Stomach (tissue), 4 donors: ENCODE data around the gene ASTN1.

Source experiments
- POLR2A ChIP-seq, 4 donors: fragments of 450-650 bp; IDR thresholded peaks; one replicate each; pipeline ENCODE4 v1.6.1; 2016; ENCODE audit warnings: antibody characterized with exemption in 4 of 4, control low read depth in 2 of 4, mild to moderate bottlenecking in 1 of 4, moderate library complexity in 1 of 4
- POLR2AphosphoS5 ChIP-seq, 3 donors: sonication (generic); formaldehyde crosslinking; IDR thresholded peaks; one replicate each; pipeline ENCODE4 v1.6.1; 2016; ENCODE audit warnings: antibody characterized with exemption in 3 of 3
- TF ChIP-seq, protein P1 (sequence below), 7 experiments: fragments of 450-650 bp in 4 of 7; fragments of 200-600 bp in 3 of 7; sonication (generic) in 3 of 7; IDR thresholded peaks; one replicate each; pipeline ENCODE4 v1.5.1; 2016 to 2019; ENCODE audit warnings: antibody characterized with exemption in 7 of 7, control low read depth in 2 of 7, mild to moderate bottlenecking in 1 of 7

DNA sequence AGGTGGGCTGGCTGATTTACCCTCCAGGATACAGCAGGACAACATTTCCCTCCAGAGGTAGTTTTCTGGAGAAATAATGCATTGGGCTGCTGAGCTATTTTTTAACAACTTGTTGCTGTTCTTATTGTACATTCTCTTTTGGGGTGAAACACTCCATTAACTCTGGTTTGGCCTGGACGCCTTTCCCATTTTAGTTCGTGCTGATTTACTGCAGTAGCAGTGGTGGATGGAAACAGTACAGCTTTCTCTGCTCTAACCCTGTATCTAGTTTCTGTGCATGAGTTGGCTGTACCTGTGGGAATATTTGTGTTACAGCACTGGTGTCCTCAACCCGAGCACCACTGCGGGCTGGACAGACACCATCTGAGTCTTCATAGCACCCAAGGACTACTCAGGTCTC is 325.3 kb downstream of the ASTN1 start:
- TF ChIP-seq, protein P1, sequence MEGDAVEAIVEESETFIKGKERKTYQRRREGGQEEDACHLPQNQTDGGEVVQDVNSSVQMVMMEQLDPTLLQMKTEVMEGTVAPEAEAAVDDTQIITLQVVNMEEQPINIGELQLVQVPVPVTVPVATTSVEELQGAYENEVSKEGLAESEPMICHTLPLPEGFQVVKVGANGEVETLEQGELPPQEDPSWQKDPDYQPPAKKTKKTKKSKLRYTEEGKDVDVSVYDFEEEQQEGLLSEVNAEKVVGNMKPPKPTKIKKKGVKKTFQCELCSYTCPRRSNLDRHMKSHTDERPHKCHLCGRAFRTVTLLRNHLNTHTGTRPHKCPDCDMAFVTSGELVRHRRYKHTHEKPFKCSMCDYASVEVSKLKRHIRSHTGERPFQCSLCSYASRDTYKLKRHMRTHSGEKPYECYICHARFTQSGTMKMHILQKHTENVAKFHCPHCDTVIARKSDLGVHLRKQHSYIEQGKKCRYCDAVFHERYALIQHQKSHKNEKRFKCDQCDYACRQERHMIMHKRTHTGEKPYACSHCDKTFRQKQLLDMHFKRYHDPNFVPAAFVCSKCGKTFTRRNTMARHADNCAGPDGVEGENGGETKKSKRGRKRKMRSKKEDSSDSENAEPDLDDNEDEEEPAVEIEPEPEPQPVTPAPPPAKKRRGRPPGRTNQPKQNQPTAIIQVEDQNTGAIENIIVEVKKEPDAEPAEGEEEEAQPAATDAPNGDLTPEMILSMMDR (IDR thresholded peaks at IDR 0.05), result no peak
- no peak for TF ChIP-seq POLR2A (IDR thresholded peaks at IDR 0.05)
- no peak for TF ChIP-seq POLR2AphosphoS5 (IDR thresholded peaks at IDR 0.05)
